ENCODE measurements around the gene PTGES.

DNA sequence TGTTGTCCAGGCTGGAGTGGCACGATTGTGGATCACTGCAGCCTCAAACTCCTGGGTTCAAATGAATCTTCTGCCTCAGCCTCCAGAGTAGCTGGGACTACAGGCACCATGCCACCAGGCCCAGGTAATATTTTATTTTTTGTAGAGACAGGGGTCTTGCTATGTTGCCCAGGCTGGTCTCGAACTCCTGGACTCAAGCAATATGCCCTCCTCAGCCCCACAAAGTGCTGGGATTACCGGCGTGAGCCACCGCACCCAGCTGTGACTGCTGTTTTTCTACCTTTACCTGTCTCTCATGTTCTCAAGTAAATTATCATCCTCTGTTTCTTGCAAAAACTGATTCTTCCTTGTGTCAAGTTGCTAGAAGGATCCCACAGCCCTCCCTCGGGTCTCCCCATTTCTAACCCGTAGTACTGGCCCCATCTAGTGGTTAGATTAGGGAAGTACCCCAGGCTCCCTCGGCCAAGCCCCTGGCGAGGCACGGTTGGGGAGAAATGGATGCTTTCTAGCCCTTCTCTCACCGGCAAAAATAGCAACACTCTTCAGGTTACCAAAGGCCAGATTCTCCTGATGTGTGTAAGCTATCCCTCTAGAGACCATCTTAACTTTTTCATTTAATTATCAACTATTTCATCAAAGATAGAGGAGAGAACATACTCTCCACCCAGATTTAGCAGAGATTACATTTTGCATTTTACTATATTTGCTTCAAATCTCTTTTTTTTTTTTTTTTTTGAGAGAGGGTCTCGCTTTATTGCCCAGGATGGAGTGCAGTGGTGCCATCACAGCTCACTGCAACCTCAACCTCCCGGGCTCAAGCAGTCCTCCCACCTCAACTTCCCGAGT, 30.9 kb upstream of the PTGES start:
- TF ChIP-seq, protein P1, sequence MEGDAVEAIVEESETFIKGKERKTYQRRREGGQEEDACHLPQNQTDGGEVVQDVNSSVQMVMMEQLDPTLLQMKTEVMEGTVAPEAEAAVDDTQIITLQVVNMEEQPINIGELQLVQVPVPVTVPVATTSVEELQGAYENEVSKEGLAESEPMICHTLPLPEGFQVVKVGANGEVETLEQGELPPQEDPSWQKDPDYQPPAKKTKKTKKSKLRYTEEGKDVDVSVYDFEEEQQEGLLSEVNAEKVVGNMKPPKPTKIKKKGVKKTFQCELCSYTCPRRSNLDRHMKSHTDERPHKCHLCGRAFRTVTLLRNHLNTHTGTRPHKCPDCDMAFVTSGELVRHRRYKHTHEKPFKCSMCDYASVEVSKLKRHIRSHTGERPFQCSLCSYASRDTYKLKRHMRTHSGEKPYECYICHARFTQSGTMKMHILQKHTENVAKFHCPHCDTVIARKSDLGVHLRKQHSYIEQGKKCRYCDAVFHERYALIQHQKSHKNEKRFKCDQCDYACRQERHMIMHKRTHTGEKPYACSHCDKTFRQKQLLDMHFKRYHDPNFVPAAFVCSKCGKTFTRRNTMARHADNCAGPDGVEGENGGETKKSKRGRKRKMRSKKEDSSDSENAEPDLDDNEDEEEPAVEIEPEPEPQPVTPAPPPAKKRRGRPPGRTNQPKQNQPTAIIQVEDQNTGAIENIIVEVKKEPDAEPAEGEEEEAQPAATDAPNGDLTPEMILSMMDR (IDR thresholded peaks at IDR 0.05): peak; percentile 83 to 93 (median 92)
- TF ChIP-seq POLR2A (IDR thresholded peaks at IDR 0.05): no peak

Measured in testis (tissue), 2 donors.